Measurements from ENCODE around the gene RTN4. TPM values are rescaled to one million over a fixed set of nuclear protein-coding genes. Genes with fewer than 3 reads are reported as not detected.

The RTN4 gene
- total RNA-seq, 1 donor from 2014 or later, result 819 TPM

DNA sequence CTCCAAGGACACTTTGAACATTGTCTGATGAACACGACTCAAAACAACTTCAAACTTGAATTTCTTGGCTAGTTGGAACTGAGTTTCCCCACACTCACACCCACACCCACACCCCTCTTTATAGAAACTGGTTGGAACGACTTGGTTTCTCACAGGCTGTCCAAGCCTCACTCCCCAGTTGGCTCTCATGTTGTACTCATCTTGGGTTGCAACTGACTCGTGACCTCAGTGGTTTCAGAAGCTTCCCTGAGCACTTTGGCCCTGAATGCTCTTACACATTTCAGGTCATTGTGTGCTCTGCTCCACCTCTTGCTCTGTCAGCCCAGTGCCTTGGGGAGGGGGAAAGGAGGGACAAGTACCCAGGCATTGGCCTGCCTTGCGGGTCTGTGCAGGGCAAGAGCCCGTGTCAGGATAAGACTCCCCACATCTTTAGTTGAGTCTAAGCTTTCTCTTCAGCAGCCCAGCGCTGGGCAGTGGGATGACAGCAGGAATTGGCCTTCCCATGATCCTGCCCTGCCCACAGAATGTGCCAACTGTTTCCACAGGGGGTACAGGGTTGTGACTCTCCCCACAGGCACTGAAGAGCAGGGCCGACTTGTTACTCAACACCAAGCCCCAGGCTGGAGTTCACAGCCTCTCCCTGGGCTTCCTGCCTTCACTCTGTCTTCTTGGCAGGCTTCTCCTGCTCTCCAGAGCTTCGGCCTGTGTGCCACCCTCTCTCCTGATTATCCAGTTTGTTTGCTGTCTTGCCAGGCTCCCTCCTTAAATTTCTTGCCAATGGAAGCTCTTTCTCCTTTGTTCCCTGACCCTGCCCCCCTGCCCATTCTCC lies 104.6 kb downstream of the RTN4 start:
- Mint-ChIP-seq H3K36me3 (ENCODE audit: low read depth) (no peaks in the 10 kb centered on the region), H3K4me3 (ENCODE audit: unreplicated experiment) (no peak overlapping the region), H3K27me3 (ENCODE audit: low read depth) (no peaks in the 10 kb centered on the region), H3K9me3 (ENCODE audit: low read depth) (no peaks in the 10 kb centered on the region), H3K4me1 (ENCODE audit: low read depth) (peaks cover 12% of the 10 kb centered on the region), H3K27ac (ENCODE audit: unreplicated experiment) (peak overlapping the region; percentile 53)
- TF ChIP-seq, protein P1, sequence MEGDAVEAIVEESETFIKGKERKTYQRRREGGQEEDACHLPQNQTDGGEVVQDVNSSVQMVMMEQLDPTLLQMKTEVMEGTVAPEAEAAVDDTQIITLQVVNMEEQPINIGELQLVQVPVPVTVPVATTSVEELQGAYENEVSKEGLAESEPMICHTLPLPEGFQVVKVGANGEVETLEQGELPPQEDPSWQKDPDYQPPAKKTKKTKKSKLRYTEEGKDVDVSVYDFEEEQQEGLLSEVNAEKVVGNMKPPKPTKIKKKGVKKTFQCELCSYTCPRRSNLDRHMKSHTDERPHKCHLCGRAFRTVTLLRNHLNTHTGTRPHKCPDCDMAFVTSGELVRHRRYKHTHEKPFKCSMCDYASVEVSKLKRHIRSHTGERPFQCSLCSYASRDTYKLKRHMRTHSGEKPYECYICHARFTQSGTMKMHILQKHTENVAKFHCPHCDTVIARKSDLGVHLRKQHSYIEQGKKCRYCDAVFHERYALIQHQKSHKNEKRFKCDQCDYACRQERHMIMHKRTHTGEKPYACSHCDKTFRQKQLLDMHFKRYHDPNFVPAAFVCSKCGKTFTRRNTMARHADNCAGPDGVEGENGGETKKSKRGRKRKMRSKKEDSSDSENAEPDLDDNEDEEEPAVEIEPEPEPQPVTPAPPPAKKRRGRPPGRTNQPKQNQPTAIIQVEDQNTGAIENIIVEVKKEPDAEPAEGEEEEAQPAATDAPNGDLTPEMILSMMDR (IDR thresholded peaks at IDR 0.05), result no peak
- no peak for DNase-seq (ENCODE audit: low spot score)

- H3K4me1 Mint-ChIP-seq (ENCODE audit: low read depth), result peaks cover 12% of the 10 kb centered on the region
- DNase-seq (ENCODE audit: low spot score), result no peak
- H3K27me3 Mint-ChIP-seq (ENCODE audit: low read depth), result no peaks in the 10 kb centered on the region
- H3K27ac Mint-ChIP-seq (ENCODE audit: unreplicated experiment), result no peak overlapping the region
- H3K9me3 Mint-ChIP-seq (ENCODE audit: low read depth), result no peaks in the 10 kb centered on the region
- H3K36me3 Mint-ChIP-seq (ENCODE audit: low read depth), result no peaks in the 10 kb centered on the region
- TF ChIP-seq, protein P1 (IDR thresholded peaks at IDR 0.05), result no peak
- H3K4me3 Mint-ChIP-seq (ENCODE audit: unreplicated experiment), result no peak overlapping the region
Observed at GRCh38 chr2:54944724-54945326, 105.4 kb downstream of the RTN4 start.

GRCh38 chr2:54942373-54942772 lies 107.9 kb downstream of the RTN4 start:
- Mint-ChIP-seq H3K4me1 (ENCODE audit: low read depth) (peaks cover 12% of the 10 kb centered on the region), H3K27ac (ENCODE audit: unreplicated experiment) (no peak overlapping the region), H3K9me3 (ENCODE audit: low read depth) (no peaks in the 10 kb centered on the region), H3K36me3 (ENCODE audit: low read depth) (no peaks in the 10 kb centered on the region), H3K4me3 (ENCODE audit: unreplicated experiment) (no peak overlapping the region), H3K27me3 (ENCODE audit: low read depth) (no peaks in the 10 kb centered on the region)
- TF ChIP-seq, protein P1 (IDR thresholded peaks at IDR 0.05), result no peak
- no peak for DNase-seq (ENCODE audit: low spot score)

DNA sequence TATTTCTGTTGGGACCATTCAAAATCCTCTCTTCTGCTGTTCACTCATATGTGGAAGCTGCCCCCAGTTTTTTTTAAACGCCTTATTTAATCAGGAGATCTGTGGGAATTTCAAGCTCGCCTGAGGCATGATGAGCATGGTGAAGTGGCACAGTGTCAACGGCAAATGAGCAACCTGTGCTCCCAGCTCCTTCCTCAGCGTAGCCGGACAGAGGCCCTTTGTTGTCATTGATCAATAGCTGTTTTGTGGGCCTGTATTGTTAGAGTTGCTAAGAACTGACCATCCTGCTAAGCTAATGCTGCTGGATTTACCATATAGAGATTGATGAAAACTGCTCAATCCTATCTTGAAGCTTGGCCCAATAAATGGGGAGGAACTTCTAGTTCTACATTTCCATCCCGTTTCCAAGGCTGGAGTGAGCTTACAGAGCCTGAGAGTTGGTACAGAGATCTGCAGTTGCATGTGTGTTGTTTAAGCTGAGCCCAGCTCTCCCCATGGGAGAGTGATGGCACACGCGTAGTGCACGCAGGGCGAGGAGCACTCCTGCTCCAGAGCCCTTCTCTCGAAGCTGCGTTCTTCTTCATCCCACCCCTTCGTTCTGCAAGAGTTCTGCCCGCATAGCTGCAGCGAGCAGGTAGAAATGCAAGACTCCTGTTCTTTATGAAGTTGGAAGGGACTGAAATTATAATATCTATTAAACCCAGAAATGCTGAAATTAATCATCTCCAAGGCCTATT lies 108.8 kb downstream of the RTN4 start:
- Mint-ChIP-seq H3K36me3 (ENCODE audit: low read depth) (no peaks in the 10 kb centered on the region), H3K27ac (ENCODE audit: unreplicated experiment) (no peak overlapping the region), H3K4me3 (ENCODE audit: unreplicated experiment) (no peak overlapping the region), H3K9me3 (ENCODE audit: low read depth) (no peaks in the 10 kb centered on the region), H3K27me3 (ENCODE audit: low read depth) (no peaks in the 10 kb centered on the region), H3K4me1 (ENCODE audit: low read depth) (peaks cover 18% of the 10 kb centered on the region)
- no peak for DNase-seq (ENCODE audit: low spot score)
- TF ChIP-seq, protein P1 (IDR thresholded peaks at IDR 0.05), result no peak

DNA sequence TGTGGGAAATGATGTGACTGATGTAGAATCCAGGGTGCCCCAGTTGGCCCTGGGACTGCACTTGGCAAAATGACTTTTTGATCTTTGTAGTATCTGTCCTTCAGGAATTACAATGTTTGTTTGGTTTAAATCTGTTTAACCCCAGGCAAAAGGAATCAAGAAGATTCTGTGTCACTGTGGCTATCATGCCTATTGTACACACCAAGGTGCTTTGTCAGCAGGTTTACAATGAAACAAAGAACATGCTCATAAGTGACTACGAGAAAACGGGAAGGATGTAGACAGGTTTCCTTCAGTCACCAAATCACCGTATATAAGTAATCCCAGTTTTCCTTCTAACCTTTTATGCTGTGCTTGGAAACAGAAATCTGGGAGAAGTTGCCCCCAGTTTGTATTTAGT lies 109.5 kb downstream of the RTN4 start:
- no peaks in the 10 kb centered on the region for H3K27me3 Mint-ChIP-seq (ENCODE audit: low read depth)
- no peaks in the 10 kb centered on the region for H3K36me3 Mint-ChIP-seq (ENCODE audit: low read depth)
- H3K4me3 Mint-ChIP-seq (ENCODE audit: unreplicated experiment), result no peak overlapping the region
- DNase-seq (ENCODE audit: low spot score), result no peak
- no peak overlapping the region for H3K27ac Mint-ChIP-seq (ENCODE audit: unreplicated experiment)
- H3K9me3 Mint-ChIP-seq (ENCODE audit: low read depth), result no peaks in the 10 kb centered on the region
- H3K4me1 Mint-ChIP-seq (ENCODE audit: low read depth), result peaks cover 12% of the 10 kb centered on the region
- TF ChIP-seq, protein P1 (IDR thresholded peaks at IDR 0.05), result no peak

Data from chondrocyte (in vitro differentiated cells).